ENCODE results near the gene EIF3D.

DNA sequence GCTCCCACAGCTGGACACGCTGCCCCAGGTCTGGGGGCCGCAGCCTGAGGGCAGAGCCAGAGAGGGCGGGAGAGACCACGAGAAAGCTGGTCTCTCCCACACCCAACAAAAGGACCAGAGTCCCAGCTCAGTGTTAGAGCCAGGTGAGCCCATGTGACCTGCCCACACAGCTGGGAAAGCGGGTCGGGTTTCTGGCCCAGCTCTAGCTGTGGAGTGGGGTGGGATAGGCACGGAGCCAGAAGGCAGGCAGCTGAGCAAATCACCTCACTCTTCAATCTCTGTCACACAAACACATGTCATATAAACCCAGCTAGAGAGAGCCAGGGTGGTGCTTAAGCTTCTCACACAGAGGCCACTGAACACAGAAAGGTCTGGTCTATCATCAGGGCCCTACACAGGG, 7.8 kb upstream of the EIF3D start:
- TF ChIP-seq EGR1 (IDR thresholded peaks at IDR 0.05; ENCODE audit: low read depth), result no peak
- no peak for TF ChIP-seq POLR2A (IDR thresholded peaks at IDR 0.05; ENCODE audit: borderline replicate concordance, extremely low read depth, insufficient read depth, insufficient read length)
- TF ChIP-seq, protein P1, sequence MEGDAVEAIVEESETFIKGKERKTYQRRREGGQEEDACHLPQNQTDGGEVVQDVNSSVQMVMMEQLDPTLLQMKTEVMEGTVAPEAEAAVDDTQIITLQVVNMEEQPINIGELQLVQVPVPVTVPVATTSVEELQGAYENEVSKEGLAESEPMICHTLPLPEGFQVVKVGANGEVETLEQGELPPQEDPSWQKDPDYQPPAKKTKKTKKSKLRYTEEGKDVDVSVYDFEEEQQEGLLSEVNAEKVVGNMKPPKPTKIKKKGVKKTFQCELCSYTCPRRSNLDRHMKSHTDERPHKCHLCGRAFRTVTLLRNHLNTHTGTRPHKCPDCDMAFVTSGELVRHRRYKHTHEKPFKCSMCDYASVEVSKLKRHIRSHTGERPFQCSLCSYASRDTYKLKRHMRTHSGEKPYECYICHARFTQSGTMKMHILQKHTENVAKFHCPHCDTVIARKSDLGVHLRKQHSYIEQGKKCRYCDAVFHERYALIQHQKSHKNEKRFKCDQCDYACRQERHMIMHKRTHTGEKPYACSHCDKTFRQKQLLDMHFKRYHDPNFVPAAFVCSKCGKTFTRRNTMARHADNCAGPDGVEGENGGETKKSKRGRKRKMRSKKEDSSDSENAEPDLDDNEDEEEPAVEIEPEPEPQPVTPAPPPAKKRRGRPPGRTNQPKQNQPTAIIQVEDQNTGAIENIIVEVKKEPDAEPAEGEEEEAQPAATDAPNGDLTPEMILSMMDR (IDR thresholded peaks at IDR 0.05 in 2 of 3, conservative IDR thresholded peaks at IDR 0.05 in 1 of 3; ENCODE audit: borderline replicate concordance in 1 of 3, insufficient read depth in 1 of 3, low read depth in 2 of 3, low read length in 2 of 3), result no peak
- TF ChIP-seq POLR2AphosphoS5 (IDR thresholded peaks at IDR 0.05; ENCODE audit: low read depth, low read length), result no peak
- TF ChIP-seq SP1 (IDR thresholded peaks at IDR 0.05; ENCODE audit: low read depth), result no peak
- TF ChIP-seq RAD21 (IDR thresholded peaks at IDR 0.05; ENCODE audit: low read depth), result no peak
- no peak for TF ChIP-seq MAX (IDR thresholded peaks at IDR 0.05)
- no peak for TF ChIP-seq ELF1 (IDR thresholded peaks at IDR 0.05; ENCODE audit: borderline replicate concordance, low read depth)
- TF ChIP-seq EZH2 (IDR thresholded peaks at IDR 0.05), result no peak
- no peak for TF ChIP-seq SIN3A (IDR thresholded peaks at IDR 0.05; ENCODE audit: low read depth)
- TF ChIP-seq, protein P2, sequence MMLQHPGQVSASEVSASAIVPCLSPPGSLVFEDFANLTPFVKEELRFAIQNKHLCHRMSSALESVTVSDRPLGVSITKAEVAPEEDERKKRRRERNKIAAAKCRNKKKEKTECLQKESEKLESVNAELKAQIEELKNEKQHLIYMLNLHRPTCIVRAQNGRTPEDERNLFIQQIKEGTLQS (IDR thresholded peaks at IDR 0.05), result no peak
- TF ChIP-seq JUND (IDR thresholded peaks at IDR 0.05), result no peak
- no peak for TF ChIP-seq CEBPB (IDR thresholded peaks at IDR 0.05; ENCODE audit: low read depth)
- TF ChIP-seq ZNF274 (IDR thresholded peaks at IDR 0.05; ENCODE audit: low read depth, low read length), result no peak

Measured in HCT116 (cell line).